HG03196 (cell line): ENCODE results near the gene NTM.

Experiments used
- ATAC-seq: cut with Tn5 transposase; IDR thresholded peaks from one replicate; pipeline ENCODE4 v1.9.1; 2021; ENCODE audit not compliant: unreplicated experiment

NTM gene

DNA sequence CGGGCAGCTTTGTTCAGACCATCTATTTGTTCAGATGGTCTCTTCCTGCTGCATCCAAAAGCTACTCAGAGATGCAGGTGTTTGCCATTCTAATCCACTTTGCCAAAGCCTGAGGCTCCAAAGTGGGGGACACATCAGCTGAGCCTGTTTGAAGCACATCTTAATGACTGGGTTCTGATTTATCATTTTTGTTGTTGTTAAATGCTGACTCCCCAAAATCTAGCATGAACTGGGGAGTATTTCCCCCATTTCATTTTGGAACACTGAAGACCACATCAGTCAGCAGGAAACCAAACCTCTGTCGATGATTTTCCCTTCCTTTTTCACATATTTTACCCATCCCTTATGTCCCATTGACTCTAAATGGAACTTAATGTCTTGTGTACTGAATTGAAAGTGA lies 262.6 kb downstream of the NTM start:
- ATAC-seq, result no peak

DNA sequence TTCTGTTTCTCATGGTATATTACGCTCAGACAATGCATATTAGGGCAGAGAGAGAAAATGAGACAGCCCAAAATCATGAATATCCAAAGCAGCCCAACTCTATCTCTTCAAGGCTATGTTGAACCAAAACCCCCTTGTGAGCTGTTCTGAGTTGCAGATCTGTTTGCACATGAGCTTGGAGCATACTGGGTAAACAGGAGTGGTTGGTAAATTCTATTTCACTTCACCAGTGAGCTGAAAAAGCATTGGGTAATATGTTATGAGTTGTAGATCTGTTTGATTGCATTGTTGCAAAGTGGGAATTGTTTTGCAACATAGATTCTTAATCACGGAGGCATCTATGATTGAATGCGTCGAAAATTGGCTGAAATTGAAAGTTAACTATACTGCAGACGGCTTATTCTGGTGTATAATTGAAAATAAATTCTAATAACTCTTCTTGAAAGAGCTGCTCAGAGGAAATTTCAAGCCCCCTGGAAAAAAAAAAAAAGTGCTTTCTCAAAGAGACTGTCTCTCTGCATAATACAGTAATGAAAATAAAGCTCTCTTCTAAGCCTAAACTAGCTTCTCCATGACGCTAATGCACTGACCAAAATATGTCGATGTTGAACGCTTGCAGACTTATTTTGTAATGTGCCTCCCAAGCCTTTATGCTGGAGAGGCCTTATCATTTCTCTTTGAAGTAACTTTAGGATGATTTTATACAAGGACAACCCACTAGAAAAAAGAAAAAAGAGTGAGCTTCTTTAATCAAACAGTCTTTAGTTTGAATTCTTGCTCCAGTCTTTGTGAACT lies 263.7 kb downstream of the NTM start:
- ATAC-seq, result no peak

DNA sequence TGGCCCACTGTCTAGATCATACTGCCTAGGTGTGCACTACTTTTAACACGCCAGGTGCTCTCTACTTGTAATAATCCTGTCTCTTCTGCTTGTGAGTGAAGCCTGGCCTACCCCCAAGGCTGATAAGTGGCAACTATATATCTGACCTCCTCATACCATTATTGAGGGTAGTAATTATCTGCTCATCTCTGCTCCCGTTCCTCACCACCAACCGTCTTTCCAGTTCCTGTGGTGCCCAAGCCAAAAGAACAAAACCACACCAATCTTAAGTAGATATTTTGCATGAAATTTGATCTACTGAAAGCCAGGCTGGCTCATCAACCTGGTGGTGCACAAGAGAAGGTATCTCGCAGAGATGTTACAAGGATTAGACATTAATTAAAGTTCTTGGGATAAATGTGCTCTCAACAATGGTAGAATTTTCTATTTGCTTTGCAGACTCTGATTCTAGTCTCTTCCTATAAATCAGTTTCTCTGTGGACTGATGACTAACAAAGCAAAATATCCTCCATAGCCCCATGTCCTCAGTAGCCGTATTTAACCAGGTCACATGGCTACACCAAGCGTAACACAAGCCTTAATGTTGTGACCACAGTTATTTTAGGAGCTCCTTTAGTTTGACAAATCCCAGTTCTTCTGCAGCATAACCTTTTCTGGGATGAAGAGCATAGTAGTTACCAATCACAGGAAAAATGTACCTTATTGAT lies 267.2 kb downstream of the NTM start:
- no peak for ATAC-seq

DNA sequence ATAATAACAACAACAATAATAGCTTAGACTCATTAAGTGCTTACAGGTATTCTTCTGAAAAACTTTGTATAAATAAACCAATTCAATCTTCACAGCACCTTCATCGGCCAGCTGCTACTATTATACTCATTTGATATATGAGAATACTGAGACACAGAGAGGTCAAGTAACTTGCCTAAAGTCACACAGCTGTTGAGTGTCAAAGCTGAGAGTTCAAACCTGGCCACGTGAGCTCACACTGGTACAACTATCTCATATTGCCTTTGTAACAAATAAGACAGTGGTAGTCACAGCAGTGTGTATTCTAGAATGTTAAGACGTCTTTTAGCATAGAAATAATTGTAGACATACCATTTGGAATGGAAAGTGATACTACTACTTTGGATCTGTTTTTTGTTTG lies 268.5 kb downstream of the NTM start:
- no peak for ATAC-seq

DNA sequence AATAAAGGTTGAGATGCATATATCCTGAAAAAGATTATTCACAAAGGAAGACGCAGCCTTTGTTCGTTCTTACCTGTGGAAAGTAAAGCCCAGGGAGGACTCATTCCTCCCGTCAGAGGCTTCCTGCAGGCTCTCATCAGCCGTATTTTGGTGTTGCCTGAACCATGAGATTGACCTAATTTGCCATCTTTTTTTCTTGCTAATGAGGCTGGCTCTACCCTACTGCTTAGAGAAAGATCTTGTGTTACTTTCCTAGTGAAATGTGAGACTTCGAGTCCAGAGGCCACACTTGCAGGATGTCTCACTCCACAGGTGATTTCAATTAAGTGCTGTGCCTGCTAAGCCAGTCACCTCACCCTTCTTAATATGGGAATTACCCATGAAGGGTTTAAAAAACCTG lies 269.9 kb downstream of the NTM start:
- no peak for ATAC-seq

DNA sequence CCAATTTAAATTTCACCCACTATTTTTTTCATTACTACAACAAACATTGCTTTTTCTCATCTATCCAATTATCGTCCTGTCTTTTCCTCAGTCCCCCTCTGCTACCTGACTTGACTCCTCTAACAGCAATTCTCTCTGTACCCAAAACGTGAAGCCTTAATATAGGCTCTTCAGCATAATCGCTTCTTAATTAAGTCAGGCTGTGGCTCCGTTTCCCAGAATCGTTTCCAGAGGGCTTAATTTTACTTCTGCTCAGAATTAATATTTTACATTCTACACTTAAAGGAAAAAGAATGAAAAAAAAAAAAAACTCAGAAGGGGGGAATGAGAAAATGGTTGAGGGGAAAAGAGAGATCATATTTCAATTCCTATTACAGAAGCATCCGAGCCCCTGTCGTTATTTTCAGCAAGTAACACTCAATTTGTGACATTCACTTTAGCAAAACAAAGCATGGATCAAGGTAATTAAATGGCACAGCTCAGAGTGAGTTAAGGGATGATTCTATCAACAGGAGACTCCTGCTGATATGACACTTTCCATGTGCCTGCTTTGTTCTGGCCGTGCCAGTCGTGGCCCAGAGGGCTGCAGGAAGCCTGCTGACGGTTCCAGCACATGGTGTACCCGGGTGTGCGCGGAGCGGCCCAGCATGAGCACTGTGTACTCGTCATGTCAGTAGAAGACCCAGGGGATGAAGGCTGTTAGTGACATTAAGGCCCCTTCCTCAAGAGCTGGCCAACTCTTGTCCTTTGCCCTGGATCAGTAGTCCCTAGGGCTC lies 272.5 kb downstream of the NTM start:
- ATAC-seq, result no peak

DNA sequence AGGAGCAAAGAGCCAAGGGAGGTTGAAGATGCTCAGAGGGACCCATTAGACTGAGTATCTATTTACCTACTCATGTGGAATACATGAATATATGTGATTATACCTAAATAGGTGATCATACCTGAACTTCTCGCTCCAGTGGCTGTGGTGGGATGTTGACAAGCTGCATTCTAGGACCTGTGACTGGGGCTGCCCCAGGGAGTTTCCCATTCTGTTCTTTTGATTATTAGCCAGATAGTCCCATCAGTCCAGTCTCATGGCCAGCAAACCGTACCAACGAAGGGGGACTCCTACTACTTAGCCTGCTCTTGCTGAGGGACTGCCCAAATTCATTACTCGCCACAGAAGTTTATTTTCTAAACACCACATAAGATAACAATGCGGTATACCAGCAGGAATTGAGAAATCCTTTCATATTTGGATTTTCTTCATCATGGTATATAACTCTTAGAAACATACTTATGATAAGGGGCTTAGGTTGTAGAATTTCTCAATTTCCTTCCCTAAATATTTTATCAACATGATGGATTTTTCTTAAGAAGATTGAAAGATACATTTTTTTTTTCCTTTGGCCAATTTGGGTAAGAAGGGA lies 273.9 kb downstream of the NTM start:
- peak; percentile 73 for ATAC-seq

DNA sequence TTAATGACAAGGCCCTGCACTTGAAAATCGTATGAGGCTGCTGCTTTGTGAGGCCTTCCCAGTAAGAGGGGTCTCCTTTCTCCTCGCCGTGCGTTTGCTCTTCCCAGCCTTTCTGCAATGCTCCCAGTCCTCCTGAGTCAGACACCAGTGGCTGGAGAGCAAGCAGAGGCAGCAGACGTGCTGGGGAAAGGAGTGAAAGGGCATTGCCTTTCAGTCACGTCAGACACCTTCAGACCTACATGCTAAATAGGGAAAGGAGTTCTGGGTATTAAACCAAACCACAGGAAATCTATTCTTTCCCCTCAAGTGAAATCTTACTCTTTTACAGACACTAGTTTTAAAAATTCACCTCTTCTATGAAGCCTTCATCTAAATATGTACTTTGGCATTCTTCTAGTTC lies 274.8 kb downstream of the NTM start:
- no peak for ATAC-seq

DNA sequence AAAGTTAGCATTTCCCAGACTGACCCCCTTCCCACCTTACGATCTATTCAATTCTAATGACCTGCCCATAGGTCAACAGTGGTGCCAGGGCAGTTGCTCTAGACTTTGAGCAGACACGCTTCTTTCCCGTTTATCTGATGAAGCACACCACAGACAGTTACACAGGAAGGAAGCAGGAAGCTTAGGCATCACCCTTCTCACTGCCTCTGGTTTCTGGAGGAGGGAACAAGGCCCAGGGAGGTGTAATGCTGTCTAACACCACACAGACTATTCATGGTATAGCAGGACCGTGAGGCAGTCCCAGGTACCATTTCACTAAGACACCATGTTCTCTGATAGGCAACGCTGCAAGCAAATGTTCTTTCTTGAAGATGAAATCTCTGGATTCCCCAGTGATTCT lies 279.4 kb downstream of the NTM start:
- ATAC-seq, result no peak

DNA sequence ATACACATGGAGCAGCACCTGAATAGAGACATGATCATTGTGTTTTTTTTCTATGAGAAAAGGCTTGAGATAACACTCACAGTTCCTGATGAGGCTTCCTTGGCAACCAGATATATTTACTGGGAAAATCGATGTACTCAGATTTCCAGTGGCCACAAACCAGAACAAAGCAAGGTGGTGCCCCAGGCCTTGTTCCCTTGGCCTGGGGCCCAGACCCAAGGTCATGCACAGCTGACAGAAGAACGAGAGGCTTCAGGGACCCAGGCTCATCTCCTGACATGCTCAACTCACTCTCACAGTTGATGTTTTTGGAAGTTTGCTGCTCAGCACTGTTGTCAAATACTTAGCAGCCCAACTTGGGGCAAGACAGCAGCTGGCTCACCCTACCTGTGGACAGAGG lies 281.8 kb downstream of the NTM start:
- no peak for ATAC-seq

DNA sequence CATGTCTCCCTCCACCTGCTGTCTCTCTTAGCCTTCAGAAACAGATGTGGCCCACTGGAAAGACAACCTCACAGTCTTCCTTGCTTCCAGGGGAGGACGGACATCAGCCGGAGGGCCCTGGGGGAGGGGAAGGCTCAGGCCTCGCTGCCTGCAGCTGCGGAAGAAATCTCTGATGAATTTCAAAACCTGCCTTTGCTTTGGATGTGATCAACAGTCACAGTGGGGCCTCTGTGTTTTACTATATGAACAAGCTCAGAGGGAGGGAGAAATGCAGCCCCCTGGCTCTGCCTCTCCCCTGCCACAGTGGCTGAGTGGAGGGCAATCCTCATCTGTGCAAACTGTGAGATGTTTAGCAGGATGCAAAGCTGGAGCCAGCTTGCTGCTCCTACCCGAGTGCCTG lies 282.8 kb downstream of the NTM start:
- no peak for ATAC-seq

DNA sequence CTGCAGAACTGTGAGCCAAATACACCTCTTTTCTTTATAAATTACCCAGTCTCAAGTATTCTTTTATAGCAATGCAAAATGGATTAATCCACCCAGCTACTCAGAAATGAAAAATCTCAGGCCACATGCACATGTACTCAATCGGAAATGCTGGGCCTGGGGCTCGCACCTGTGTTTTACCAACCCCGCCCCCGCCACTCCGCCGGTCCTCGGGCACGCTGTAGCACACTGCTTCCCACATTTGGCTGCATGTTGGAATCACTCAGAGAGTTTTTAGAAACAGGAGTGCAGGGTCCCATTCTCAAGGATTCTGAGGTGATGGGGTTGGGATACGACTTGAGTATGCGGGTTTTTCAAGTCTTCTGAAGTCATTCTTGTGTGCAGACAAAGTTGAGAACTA lies 284.4 kb downstream of the NTM start:
- no peak for ATAC-seq

DNA sequence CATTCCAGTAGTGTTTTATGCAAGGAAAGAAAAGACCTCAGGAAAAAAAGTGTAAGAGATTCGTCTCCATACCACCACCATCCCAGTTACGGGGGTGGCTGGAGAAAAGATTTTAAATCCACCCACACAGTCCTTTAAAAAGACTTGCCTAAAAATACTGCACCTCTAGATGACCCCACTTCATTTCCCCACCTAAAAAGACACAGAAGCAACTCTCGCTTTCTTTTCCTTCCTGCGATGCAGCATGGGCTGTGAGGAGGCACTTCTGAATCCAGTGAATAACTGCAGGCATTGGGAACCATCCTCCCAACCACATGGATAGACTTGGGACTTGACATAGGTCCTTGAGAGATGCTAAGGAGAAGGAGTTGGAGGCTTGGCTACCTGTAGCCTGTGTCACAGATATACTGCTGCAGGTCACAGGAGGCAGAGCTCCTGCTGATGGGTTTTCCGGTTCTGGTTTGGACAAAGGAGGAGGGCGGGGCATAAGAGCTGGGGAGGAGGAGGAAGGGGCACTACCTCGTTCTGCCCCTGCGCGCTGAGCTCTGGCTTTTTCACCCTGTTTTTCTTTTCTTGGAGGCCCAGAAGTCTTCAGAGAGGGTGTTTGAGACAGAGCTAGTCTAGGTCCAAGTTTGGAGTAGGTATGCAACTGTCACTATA lies 285.9 kb downstream of the NTM start:
- ATAC-seq, result no peak

DNA sequence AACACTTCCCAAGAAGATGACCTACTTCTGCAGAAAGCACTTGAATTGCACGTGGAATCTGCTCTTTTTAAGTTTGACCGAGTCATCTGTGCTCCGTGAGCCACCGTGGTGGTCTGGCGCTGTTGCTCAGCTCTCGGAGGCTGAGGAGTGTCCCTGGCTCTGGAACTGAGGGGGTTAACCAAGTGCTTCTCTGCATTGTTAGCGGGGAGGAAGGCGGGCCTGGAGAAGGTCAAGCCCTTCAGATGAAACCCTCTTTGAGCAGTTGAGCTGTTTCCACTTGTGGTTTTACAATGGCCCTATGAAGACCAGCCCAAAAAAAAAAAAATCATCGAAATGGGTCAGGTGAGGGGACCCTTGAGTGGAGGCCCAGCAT lies 286.4 kb downstream of the NTM start:
- no peak for ATAC-seq

DNA sequence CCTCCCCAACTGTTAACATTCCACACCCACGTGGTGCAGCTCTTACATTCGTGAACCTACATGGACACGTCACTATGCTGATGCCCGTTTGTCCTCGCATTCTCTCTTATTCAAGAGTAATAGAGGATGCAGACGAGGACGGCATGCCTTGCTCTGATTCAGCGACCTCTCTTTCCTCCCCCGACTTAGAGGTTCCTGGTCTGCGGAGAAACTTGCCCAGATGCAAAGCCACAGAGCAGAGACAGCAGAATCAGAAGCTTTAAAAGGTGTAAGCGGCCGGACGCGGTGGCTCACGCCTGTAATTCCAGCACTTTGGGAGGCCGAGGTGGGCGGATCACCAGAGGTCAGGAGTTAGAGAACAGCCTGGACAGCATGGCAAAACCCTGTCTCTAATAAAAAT lies 288.0 kb downstream of the NTM start:
- ATAC-seq, result no peak

DNA sequence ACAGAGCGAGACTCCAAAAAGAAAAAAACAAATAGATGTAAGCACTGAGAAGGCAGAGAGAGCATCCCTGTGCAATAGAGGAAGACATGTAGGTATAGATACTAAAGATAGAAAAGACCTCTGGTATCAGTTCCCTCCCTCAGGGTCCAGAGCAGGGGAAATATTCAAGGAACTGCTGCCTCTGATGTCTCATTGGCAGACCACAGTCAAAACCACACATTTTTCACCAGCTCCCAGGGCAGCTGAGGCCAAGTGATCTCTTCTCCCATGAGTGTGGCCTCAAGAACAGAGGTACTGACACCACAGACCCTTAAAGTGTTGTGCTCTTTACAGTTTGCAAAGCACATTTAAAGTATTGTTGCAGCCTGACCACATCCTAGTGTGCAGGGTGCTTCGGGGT lies 288.5 kb downstream of the NTM start:
- ATAC-seq, result no peak

DNA sequence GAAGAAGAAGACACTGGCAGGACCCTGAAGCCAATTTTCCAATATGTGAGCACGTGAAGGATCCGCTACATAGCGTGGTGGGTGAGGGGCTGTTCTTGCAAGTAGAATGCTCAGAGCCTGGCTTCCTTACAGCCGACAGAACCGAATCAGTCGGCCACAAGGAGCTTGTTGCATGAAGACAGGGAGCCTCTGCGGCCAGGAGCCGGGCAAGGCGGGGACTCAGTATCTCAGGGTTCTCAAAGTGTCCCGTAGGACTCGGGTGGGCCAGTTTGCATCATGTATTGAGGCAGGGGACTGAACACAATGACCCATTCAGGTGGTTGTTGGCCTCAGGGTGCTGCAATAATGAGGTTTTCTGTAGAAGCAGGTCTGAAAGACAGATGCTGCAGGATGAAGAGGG lies 289.5 kb downstream of the NTM start:
- ATAC-seq, result no peak

DNA sequence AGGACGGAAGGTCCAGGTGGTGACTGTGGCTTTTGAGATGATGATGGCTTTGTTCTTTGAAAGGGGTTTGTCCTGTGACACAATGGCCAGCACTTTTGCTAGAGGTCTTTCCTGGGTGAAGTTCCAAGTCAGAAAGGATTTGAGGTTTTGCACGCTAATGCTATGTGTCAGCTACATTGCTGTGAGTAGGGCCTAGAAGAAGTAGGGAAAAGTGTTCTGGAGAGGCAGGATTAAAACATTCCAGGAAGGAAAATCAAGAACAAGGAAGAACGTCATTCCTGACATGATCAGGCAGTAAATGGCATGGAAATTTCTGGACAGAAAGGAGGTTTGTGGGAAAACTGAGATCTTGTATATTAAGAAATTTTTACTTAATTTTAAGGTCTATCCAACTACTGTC lies 290.7 kb downstream of the NTM start:
- ATAC-seq, result no peak

DNA sequence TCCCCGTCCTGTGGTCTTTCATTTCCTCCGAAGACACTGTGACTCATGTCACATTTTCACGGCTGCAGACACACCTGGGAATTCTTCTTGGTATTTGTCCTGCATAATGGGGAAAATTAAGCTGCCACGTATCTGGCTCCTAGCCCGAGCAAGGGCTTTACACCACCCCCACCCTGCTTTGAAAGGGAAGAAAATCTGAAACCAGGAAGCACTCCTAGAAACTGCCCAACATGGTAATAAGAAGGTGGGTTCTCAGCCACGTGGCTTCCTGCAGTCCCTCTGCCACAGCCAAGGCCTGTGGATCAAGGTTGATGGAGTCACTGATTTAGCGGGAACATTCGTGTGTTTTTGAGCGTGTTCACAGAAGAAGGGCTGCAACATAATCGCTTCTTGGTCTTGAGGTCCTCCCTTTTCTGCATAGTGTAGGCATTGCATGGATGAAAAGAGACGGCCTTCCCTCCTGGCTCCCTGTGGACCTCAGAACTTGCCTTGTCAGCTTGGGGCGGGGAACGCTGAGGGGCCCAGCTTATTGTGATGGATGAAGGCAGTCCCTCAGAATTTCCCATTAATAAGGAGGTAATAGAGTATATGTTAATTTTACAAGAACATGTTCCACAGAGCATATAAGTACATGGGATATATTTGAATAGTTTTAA lies 292.0 kb downstream of the NTM start:
- no peak for ATAC-seq

DNA sequence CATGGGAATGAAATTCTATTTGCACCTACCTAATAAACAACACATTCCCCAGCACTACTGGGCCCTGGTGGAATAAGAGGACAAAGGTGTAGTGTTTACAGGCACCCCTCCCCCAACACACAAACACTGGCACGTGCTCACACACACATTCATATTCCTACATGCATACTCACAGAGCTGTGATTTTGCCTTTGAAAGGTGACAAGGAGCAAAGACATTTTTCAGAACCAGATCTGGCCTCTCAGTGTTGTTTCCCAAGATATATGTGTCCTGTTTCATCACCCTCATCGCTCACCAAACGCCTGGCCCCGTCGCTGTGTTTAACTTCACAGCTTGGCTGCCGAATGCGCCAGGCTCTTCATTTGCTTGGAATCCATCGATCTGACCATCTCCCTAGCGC lies 292.6 kb downstream of the NTM start:
- ATAC-seq, result no peak
